GM19467 (cell line): Measurements from ENCODE around the gene UBAC2.
A peak's percentile ranks its signal among the peaks of the same experiment; 100 is the strongest.

Experiments used
- ATAC-seq: cut with Tn5 transposase; IDR thresholded peaks from one replicate; pipeline ENCODE4 v1.9.1; 2021; ENCODE audit warnings: mild to moderate bottlenecking, moderate library complexity; ENCODE audit not compliant: unreplicated experiment

Gene UBAC2

DNA sequence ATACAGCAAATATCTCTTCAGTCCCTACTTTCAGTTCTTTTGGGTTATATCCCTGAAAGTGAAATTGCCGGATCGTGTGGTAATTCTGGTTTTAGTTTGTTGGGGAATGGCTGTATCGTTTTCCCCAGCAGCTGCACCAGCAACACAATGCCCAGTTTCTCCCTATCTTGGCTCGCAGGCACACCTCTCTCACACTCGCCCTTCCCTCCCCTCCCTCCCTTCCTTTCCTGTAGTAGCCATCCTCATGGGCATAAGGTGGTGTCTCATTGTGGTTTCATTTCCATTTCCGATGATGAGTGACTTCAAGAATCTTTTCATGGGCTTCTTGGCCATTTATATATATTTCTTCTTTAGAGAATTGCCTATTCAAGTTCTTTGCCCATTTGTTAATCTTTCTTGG is 66.2 kb downstream of the UBAC2 start:
- ATAC-seq = no peak

- ATAC-seq = no peak
Observed at GRCh38 chr13:99267927-99268326, 67.3 kb downstream of the UBAC2 start.

DNA sequence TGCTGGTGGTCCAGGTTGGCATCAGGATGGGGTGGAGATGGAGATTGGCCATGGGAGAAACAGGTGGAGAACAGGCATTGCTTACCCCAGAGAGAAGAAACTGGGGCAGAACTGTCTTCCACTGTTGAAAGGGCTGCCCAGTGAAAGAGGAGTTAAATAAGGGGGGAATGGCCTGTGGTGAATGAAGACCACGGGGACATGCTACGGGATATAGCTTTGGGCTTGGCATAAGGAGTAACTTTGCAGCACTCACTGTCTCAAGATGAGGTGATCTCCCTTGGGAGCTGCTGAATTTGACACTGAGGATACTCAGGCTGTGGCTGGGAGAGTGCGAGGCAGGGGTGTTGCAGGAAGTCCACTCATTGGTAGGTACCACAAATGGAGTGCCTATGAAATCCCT is 68.2 kb downstream of the UBAC2 start:
- no peak for ATAC-seq

- no peak for ATAC-seq
Observed at GRCh38 chr13:99269627-99270241, 69.1 kb downstream of the UBAC2 start.

DNA sequence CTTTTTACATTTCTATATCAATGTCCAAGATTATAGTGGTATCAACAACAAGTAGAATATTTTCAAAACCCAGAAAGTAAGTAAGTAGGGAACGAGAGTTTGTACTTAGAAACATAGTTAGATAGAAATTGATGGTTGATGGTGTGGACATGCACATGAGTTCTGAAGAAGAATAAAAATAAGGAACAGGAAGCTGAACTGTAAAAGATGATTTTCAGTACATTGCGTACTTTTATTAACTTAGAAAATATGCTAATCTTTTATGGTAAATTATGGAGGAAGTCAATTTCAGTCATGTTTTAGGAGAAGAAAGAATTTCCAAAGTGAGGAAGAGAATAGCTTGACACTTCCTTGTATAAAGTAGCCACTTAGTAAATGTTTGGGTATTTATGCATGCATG is 69.9 kb downstream of the UBAC2 start:
- ATAC-seq = no peak

- no peak for ATAC-seq
Observed at GRCh38 chr13:99271249-99271648, 70.6 kb downstream of the UBAC2 start.

DNA sequence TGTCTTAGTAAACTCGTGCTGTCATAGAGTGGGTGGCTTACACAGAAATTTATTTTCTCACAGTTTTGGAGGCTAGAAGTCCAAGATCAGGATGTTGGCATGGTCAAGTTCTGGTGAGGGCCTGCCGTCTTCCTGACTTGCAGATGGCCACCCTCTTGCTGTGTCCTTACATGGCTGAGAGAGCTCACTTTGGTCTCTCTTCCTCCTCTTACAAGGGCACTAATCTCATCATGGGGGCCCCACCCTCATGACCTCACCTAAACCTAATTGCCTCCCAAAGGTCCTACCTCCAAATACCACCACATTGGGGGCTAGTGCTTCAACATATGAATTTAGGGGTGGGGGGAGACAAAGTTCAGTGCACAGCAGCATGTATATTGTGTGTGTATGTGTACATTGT is 71.8 kb downstream of the UBAC2 start:
- no peak for ATAC-seq

- ATAC-seq = no peak
Observed at GRCh38 chr13:99273128-99273527, 72.5 kb downstream of the UBAC2 start.

DNA sequence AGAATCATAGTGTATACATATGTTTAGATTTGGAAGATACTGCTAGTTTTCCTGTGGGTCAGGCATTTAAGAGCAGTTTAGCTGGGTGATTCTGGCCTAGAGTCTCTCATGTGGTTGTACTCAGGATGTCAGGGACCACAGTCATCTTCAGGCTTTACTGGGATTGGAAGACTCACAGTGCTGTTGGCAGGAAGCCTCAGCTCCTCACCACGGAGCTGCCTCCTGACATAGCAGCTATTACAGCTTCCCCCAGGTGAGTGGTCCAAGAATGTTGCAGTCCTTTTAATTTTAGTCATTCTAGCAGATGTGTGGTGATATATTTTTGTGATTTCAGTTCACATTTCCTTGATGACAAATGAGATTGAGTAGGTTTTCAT is 74.4 kb downstream of the UBAC2 start:
- ATAC-seq = no peak

DNA sequence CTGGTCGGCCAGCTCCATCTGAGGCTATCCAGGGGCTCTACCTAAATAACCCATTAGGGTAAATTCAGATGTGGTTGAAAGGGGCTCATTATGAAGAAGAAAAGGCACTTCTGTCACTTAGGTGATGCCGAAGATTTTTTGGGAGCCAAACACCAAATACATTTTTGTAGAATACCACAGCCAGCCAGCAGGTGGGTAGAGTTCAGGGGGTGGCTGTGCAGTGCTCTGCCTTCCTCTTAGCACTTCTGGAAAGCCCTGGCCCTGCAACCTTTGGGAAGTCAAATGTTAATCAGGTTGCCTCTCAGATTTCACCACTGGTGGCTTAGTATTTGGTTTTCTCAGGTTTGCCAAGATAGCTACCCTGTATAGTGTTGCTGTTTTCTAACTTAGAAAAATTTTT is 76.1 kb downstream of the UBAC2 start:
- no peak for ATAC-seq

DNA sequence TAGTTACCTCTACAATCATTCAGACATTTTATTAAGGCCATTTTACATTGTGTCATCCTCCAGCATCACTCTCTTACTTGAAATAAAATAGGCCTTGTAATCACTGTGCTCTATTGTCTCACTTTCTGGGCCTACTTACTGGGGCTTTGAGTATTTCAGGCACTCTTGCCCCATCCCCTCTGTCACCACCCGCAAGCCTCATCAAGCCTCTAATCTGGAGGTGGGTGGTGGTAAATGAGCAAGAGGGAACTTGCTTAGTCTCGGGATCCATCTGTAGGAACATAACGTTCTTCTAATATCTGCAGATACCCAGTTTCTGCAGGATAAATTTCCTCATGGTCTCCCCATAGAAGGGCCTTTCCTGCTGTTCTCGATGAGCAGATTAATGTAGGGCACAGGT is 77.0 kb downstream of the UBAC2 start:
- no peak for ATAC-seq

DNA sequence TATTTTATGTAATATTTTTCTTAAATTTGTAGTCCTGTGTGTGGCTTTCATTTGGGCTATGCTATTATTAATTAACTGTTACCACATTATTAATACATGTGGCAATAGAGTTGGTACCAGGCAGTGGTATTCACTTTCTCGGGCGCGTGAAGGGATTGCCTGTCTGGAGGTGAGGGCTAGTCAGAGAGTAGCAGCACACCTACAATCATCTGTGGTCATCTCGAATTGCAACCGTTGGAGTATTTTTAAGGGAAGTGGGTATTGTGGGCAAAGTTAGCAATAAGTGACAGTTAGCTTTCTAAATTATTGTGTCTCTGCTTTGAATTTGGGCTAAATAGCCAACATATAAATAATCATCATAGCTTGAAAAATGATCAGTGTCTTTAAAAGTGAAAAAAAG is 77.5 kb downstream of the UBAC2 start:
- no peak for ATAC-seq

GRCh38 chr13:99278843-99279242 is 78.2 kb downstream of the UBAC2 start:
- no peak for ATAC-seq

- no peak for ATAC-seq
Observed at GRCh38 chr13:99279637-99280036, 79.0 kb downstream of the UBAC2 start.

DNA sequence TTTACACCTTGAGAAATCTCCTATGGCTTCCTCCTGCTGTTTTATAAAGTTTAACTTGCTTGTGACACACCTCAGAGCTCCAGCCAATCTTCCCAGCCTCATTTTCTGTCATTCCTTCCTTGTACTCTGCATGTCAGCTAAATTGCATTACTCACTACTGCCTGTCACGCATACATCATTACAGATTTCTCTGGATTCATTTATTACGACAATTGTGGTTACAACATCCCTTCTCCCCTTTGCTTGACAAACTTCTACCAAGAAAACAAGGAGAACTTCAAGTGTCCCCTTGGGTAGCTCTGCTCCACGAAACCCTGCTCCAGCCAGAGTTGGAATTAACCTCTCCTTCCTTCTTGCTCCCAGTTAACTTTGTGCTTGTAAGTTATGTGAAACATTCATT is 79.5 kb downstream of the UBAC2 start:
- no peak for ATAC-seq

GRCh38 chr13:99281811-99282263 is 81.2 kb downstream of the UBAC2 start:
- ATAC-seq = peak; percentile 57

- peak; percentile 49 for ATAC-seq
Observed at GRCh38 chr13:99282264-99283231, 81.9 kb downstream of the UBAC2 start.

- ATAC-seq = no peak
Observed at GRCh38 chr13:99285432-99286182, 85.0 kb downstream of the UBAC2 start.

DNA sequence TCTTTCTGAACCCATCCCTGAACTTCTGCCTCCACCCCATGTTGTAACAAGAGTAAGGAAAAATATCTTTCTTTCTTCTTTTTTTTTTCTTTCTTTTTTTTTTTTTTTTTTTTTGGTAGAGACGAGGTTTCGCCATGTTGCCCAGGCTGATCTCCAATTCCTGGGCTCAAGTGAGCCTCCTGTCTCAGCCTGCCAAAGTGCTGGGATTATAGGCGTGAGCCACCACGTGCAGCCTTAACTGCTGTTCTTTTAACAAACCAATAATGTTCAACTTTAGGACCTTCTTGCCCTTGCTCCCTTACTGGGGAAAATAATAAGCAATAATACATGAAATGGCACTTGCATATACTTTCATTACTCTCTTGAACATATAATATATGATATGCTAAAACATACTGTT is 86.9 kb downstream of the UBAC2 start:
- no peak for ATAC-seq

GRCh38 chr13:99288089-99288488 is 87.4 kb downstream of the UBAC2 start:
- ATAC-seq = peak; percentile 88

DNA sequence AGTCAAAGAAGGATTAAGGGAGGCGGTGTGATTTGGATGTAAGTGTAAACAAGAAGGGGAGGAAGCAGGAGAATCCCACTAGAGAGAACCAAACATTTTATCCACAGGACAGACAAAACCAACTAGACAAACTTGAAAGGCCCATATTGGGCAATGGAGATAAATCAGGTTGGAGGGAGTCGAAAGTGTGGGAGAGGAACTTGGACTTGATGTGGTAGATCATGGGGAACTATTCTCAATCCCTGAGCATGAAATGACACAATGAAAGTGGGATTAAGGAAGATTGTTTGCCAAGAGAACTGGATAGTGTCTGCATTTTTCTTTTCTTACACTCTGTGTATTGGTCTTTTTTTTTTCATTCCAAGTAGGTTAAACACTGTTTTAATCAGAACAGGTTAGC is 88.6 kb downstream of the UBAC2 start:
- no peak for ATAC-seq
